RWPE2 (cell line): Measurements from ENCODE around the gene AIMP1.

Experiments
- ATAC-seq: fragments of 200-7000 bp; cut with Tn5 transposase; 3 replicates; pipeline ENCODE4 v1.9.1; 2021; ENCODE audit warnings: low read depth
- DNase-seq: peaks from one replicate; pipeline ENCODE4 v3.0.0-alpha.2; 2020; ENCODE audit warnings: low spot score
- H3K27ac ChIP-seq: fragments of 450-650 bp; 2 replicates; pipeline ENCODE4 v1.5.1; 2017; ENCODE audit warnings: mild to moderate bottlenecking; ENCODE audit not compliant: poor library complexity, severe bottlenecking
- H3K27me3 ChIP-seq: fragments of 250-450 bp; sonication (Bioruptor Pico); 2 replicates; pipeline ENCODE4 v1.5.1; 2021; ENCODE audit warnings: mild to moderate bottlenecking, moderate library complexity; ENCODE audit not compliant: insufficient read depth, poor library complexity, severe bottlenecking
- H3K36me3 ChIP-seq: fragments of 250-450 bp; sonication (Bioruptor Pico); 2 replicates; pipeline ENCODE4 v1.5.1; 2020; ENCODE audit warnings: low read depth, mild to moderate bottlenecking, moderate library complexity
- H3K4me1 ChIP-seq: fragments of 250-450 bp; sonication (Bioruptor Pico); 2 replicates; pipeline ENCODE4 v1.5.1; 2021; ENCODE audit warnings: mild to moderate bottlenecking, moderate library complexity; ENCODE audit not compliant: insufficient read depth, poor library complexity, severe bottlenecking
- H3K4me3 ChIP-seq: fragments of 250-450 bp; sonication (Bioruptor Pico); 2 replicates; pipeline ENCODE4 v1.5.1; 2021; ENCODE audit warnings: mild to moderate bottlenecking, moderate library complexity; ENCODE audit not compliant: severe bottlenecking
- H3K9me3 ChIP-seq: fragments of 250-450 bp; sonication (Bioruptor Pico); 2 replicates; pipeline ENCODE4 v1.5.1; 2021; ENCODE audit warnings: mild to moderate bottlenecking, moderate library complexity; ENCODE audit not compliant: severe bottlenecking
- TF ChIP-seq, protein P1 (sequence below): fragments of 450-650 bp; IDR thresholded peaks from one replicate; pipeline ENCODE4 v1.5.1; 2017; ENCODE audit warnings: mild to moderate bottlenecking, moderate library complexity; ENCODE audit not compliant: poor library complexity, severe bottlenecking

The AIMP1 gene

GRCh38 chr4:106277140-106277675, 39.1 kb upstream of the AIMP1 start:
- Histone ChIP-seq H3K4me3 (no peak overlapping the region), H3K27ac (no peak overlapping the region), H3K27me3 (no peaks in the 10 kb centered on the region), H3K36me3 (peaks cover 3% of the 10 kb centered on the region; the same call in 1 of the 2 replicates), H3K4me1 (no peaks in the 10 kb centered on the region), H3K9me3 (no peaks in the 10 kb centered on the region)
- DNase-seq: no peak
- TF ChIP-seq, protein P1, sequence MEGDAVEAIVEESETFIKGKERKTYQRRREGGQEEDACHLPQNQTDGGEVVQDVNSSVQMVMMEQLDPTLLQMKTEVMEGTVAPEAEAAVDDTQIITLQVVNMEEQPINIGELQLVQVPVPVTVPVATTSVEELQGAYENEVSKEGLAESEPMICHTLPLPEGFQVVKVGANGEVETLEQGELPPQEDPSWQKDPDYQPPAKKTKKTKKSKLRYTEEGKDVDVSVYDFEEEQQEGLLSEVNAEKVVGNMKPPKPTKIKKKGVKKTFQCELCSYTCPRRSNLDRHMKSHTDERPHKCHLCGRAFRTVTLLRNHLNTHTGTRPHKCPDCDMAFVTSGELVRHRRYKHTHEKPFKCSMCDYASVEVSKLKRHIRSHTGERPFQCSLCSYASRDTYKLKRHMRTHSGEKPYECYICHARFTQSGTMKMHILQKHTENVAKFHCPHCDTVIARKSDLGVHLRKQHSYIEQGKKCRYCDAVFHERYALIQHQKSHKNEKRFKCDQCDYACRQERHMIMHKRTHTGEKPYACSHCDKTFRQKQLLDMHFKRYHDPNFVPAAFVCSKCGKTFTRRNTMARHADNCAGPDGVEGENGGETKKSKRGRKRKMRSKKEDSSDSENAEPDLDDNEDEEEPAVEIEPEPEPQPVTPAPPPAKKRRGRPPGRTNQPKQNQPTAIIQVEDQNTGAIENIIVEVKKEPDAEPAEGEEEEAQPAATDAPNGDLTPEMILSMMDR: no peak
- ATAC-seq: no peak

GRCh38 chr4:106284227-106284626, 32.1 kb upstream of the AIMP1 start:
- TF ChIP-seq, protein P1: no peak
- Histone ChIP-seq H3K9me3 (no peaks in the 10 kb centered on the region), H3K36me3 (peaks cover 3% of the 10 kb centered on the region; the same call in 1 of the 2 replicates)

GRCh38 chr4:106286611-106287010, 29.7 kb upstream of the AIMP1 start:
- ATAC-seq: no peak
- TF ChIP-seq, protein P1: no peak
- no peaks in the 10 kb centered on the region for H3K9me3 ChIP-seq
- no peak for DNase-seq
- H3K36me3 ChIP-seq: 0 out of 2 replicates have a peak, but pooled peaks cover 3% of the 10 kb centered on the region
- H3K4me1 ChIP-seq: peaks cover 4% of the 10 kb centered on the region
- no peak overlapping the region for H3K27ac ChIP-seq
- no peak overlapping the region for H3K4me3 ChIP-seq
- no peaks in the 10 kb centered on the region for H3K27me3 ChIP-seq

More at GRCh38 chr4:106284227-106284626, 32.1 kb upstream of the AIMP1 start:
- DNase-seq: no peak
- no peak overlapping the region for H3K4me3 ChIP-seq
- no peak for ATAC-seq
- peaks cover 4% of the 10 kb centered on the region for H3K4me1 ChIP-seq
- H3K27ac ChIP-seq: no peak overlapping the region
- no peaks in the 10 kb centered on the region for H3K27me3 ChIP-seq

- H3K4me3 ChIP-seq: no peak overlapping the region
- no peaks in the 10 kb centered on the region for H3K27me3 ChIP-seq
- ATAC-seq: peak; percentile 83
- H3K4me1 ChIP-seq: peaks cover 4% of the 10 kb centered on the region
- no peaks in the 10 kb centered on the region for H3K9me3 ChIP-seq
- no peak for DNase-seq
- TF ChIP-seq, protein P1: no peak
- H3K36me3 ChIP-seq: 0 out of 2 replicates have a peak, but pooled peaks cover 3% of the 10 kb centered on the region
- H3K27ac ChIP-seq: no peak overlapping the region
Measured at GRCh38 chr4:106287353-106287969, 28.9 kb upstream of the AIMP1 start.

DNA sequence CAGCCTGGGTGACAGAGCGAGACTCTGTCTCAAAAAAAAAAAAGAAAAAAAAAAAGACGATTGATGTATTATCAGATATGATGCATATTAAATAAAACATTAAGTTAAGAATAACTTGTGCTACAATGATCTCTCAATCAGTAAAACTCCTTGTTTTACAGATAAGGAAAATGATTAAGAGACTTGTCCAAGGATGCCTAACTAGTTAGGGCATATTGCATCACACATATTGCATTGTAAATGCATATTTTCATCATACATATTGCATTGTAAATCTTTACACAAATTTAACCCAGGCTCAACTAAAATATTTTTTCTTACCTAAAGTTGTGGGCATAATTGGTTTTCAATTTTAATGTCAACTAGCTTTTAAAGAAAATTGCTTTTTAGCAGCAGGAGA, 26.6 kb upstream of the AIMP1 start:
- no peak for ATAC-seq
- H3K4me3 ChIP-seq: no peak overlapping the region
- H3K36me3 ChIP-seq: peaks cover 11% of the 10 kb centered on the region
- H3K9me3 ChIP-seq: no peaks in the 10 kb centered on the region
- no peaks in the 10 kb centered on the region for H3K27me3 ChIP-seq
- no peak overlapping the region for H3K27ac ChIP-seq
- peaks cover 4% of the 10 kb centered on the region for H3K4me1 ChIP-seq
- DNase-seq: no peak
- TF ChIP-seq, protein P1: no peak
